GM12891 (cell line): ENCODE results near the gene NCAPH2.

Source experiments
- DNase-seq: peaks from one replicate; pipeline ENCODE4 v3.0.0; 2011; ENCODE audit warnings: low spot score; ENCODE audit not compliant: insufficient read length
- FAIRE-seq: peaks from 2 replicates; lab custom pipeline; 2011; peaks lifted over from hg19 to GRCh38; lab: Jason Lieb, UNC
- PAX5 ChIP-seq: IDR thresholded peaks from 2 replicates; pipeline ENCODE4 v1.6.1; 2011; ENCODE audit warnings: low read length, moderate library complexity, mild to moderate bottlenecking; ENCODE audit not compliant: insufficient read depth, severe bottlenecking
- POLR2A ChIP-seq: IDR thresholded peaks from 2 replicates; pipeline ENCODE4 v1.6.1; 2011; ENCODE audit warnings: low read depth, low read length, control low read depth
- POLR2AphosphoS5 ChIP-seq: IDR thresholded peaks from 2 replicates; pipeline ENCODE4 v1.6.1; 2011; ENCODE audit warnings: low read depth, low read length, control low read depth
- POU2F2 ChIP-seq: IDR thresholded peaks from 2 replicates; pipeline ENCODE4 v1.6.1; 2011; ENCODE audit warnings: low read depth, mild to moderate bottlenecking, control low read depth, low read length, moderate library complexity
- SPI1 ChIP-seq: IDR thresholded peaks from 2 replicates; pipeline ENCODE4 v1.6.1; 2011; ENCODE audit warnings: low read depth, low read length, control low read depth
- TAF1 ChIP-seq: IDR thresholded peaks from 2 replicates; pipeline ENCODE4 v1.6.1; 2011; ENCODE audit warnings: low read depth, low read length, control low read depth

Gene NCAPH2

GRCh38 chr22:50522806-50523438, 14.9 kb downstream of the NCAPH2 start:
- TF ChIP-seq POLR2A = no peak
- no peak for TF ChIP-seq PAX5
- TF ChIP-seq SPI1 = no peak
- TF ChIP-seq TAF1 = no peak
- TF ChIP-seq POLR2AphosphoS5 = peak; percentile 43; the same call in 1 of the 2 replicates
- no peak for TF ChIP-seq POU2F2
- FAIRE-seq (no peak), DNase-seq (no peak)

GRCh38 chr22:50523458-50523805, 15.4 kb downstream of the NCAPH2 start:
- no peak for TF ChIP-seq PAX5
- no peak for TF ChIP-seq POU2F2
- TF ChIP-seq SPI1 = no peak
- TF ChIP-seq POLR2A = 0 out of 2 replicates have a peak, but pooled peaks have one; percentile 10
- TF ChIP-seq POLR2AphosphoS5 = no peak
- no peak for TF ChIP-seq TAF1
- DNase-seq (no peak), FAIRE-seq (no peak)

GRCh38 chr22:50523806-50524675, 16.0 kb downstream of the NCAPH2 start:
- FAIRE-seq (no peak), DNase-seq (no peak)
- TF ChIP-seq PAX5 (no peak), POLR2A (peak; percentile 2; the same call in 1 of the 2 replicates), POU2F2 (0 out of 2 replicates have a peak, but pooled peaks have one; percentile 4), SPI1 (no peak)

DNA sequence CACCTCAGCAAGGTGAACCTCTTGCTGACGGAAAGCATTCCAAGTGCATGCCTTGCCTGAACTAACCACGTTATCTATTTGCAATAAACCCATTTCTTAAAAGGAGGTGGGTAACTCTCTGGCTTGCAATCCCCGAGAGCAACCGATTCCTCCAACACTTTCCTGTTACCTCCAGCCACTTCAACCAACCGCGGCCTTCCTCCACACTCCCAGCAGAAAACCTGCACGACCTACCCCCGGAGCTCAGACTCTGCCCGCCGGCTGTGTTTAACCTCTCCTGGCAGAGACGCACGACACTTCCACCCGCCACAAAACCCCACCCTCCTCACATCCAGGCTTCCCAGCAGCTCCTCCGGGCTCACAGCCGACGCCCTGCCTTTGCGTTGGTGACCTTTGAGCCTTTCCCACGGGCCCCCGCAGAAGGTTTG, 16.7 kb downstream of the NCAPH2 start:
- no peak for TF ChIP-seq TAF1
- TF ChIP-seq POLR2AphosphoS5 = peak; percentile 16; the same call in 1 of the 2 replicates
- DNase-seq (no peak), FAIRE-seq (peak; percentile 84)

DNA sequence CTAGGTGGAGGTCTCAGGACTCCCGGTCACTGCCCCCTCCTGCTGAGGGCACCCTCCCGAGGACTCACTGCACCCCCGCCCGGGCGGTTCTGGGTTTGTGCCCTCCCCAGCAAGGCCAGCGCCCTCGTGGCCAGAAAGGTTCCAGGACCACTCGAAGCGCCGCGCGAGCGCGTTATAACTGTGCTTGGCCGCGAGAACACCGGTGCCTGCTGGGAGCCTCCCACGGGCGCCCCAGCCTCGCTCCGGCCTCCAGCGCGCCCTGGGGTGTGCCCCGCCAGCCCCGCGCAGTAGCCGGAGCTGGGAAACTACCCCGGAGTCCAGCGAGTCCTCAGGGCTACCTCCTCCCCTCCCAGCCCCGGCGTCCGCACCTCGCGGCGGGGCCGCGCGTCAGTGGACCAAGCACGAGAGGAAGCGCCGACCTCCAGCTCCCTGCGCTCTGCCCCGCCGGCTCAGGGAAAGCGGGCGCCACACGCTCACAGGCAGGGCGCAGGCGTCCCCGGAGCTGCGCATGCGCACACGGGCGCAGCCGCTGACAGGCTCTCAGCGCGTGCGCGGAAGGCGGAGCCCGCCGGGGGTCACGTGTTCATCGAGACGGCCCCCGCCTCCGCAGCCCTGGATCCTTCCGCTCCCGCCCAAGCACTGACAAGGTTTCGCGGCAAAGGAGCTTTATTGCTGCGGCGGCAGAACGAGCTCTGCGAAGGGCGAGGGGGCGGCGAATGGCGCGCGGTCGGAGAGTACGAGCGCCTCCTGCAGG, 17.3 kb downstream of the NCAPH2 start, which contains the start of gene SCO2:
SCO2 (minus strand) TSS at position 495 of the 754 bp plus-strand sequence. CDS start 1,187 bp downstream, outside the sequence.
- DNase-seq (peak; percentile 99), FAIRE-seq (peak; percentile 100)
- TF ChIP-seq PAX5 (peak; percentile 65), SPI1 (0 out of 2 replicates have a peak, but pooled peaks have one; percentile 11), TAF1 (peak; percentile 53), POU2F2 (peak; percentile 47), POLR2AphosphoS5 (peak; percentile 81), POLR2A (peak; percentile 74)

DNA sequence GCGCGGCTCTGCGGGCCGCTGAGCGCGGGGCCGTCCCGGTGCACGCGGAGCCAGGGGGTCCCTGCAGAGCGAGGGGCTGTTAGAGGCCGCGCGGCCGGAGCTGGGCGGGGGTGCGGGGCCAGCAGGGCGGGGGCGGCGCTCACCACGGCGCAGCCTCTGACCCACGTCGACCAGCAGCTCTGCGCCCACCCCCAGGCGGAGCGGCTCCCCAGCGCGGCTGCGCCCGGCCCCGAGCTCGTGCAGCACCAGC, 17.8 kb downstream of the NCAPH2 start:
- TF ChIP-seq POLR2A (no peak), POU2F2 (no peak), TAF1 (no peak), PAX5 (no peak), SPI1 (no peak)
- DNase-seq = no peak
- no peak for FAIRE-seq

- DNase-seq (peak; percentile 84), FAIRE-seq (no peak)
- TF ChIP-seq SPI1 (no peak), POLR2AphosphoS5 (peak; percentile 68; the same call in 1 of the 2 replicates), POLR2A (peak; percentile 63)
Measured at GRCh38 chr22:50526108-50526833, 18.2 kb downstream of the NCAPH2 start.

- peak; percentile 6; the same call in 1 of the 2 replicates for TF ChIP-seq POLR2AphosphoS5
- no peak for TF ChIP-seq SPI1
- TF ChIP-seq TAF1 = no peak; the same call in 1 of the 2 replicates
- peak; percentile 55 for TF ChIP-seq POU2F2
- peak; percentile 66 for TF ChIP-seq POLR2A
- FAIRE-seq (no peak), DNase-seq (peak; percentile 57)
Measured at GRCh38 chr22:50526834-50527801, 19.1 kb downstream of the NCAPH2 start.
